Measurements from ENCODE around the gene PYY. TPM values are rescaled to one million over a fixed set of nuclear protein-coding genes. Genes with fewer than 3 reads are reported as not detected.

The PYY gene
- total and polyA plus RNA-seq, 4 donors = 0.05 to 0.25 TPM; not detected in 2

GRCh38 chr17:43907998-43908721, 45.6 kb downstream of the PYY start:
- Histone ChIP-seq H3K27ac (ENCODE audit: low read depth in 1 of 2, low read length in 1 of 2) (peak overlapping the region in 1 of 2 donors; percentile 55), H3K27me3 (ENCODE audit: control insufficient read depth in 3 of 3, insufficient read depth in 3 of 3, low read length in 2 of 3) (peaks cover 0 to 17% (median 10%) of the 10 kb centered on the region in 3 donors)

GRCh38 chr17:43907425-43907981, 46.2 kb downstream of the PYY start, which contains the start of gene MPP2:
TSS of gene MPP2 (minus strand) at chr17:43907536. CDS start at chr17:43904460, 3,076 bp downstream.
- Histone ChIP-seq H3K9me3 (ENCODE audit: control insufficient read depth in 4 of 4, insufficient read depth in 3 of 4, low read length in 3 of 4) (no peaks in the 10 kb centered on the region), H3K9ac (ENCODE audit: insufficient read depth in 1 of 2, low read length in 2 of 2) (peak within 1 kb of the TSS in 1 of 2 donors; percentile 32), H3K4me1 (ENCODE audit: control insufficient read depth in 5 of 5, insufficient read depth in 5 of 5, low read length in 5 of 5) (peaks cover 0 to 21% (median 16%) of the 10 kb centered on the region in 5 donors), H3K4me3 (peak within 1 kb of the TSS; percentile 22), H3K36me3 (ENCODE audit: control insufficient read depth in 4 of 4, insufficient read depth in 4 of 4, low read length in 4 of 4) (no peaks in the 10 kb centered on the region), H3K27me3 (ENCODE audit: control insufficient read depth in 3 of 3, insufficient read depth in 3 of 3, low read length in 2 of 3) (peaks cover 0 to 12% (median 6%) of the 10 kb centered on the region in 3 donors), H3K27ac (ENCODE audit: low read depth in 1 of 2, low read length in 1 of 2) (peak within 1 kb of the TSS; percentile 15 to 55)
- TF ChIP-seq CTCF (IDR thresholded peaks at IDR 0.05; ENCODE audit: control extremely low read depth, extremely low read depth) = no peak
- ATAC-seq (ENCODE audit: insufficient read depth, low FRiP score) (peak; percentile 23), DNase-seq (peak; percentile 88 to 92 (median 88))
- WGBS, 2 donors = 1% methylated on average over 35 to 36 of the region's 36 CpGs

More at GRCh38 chr17:43907998-43908721, 45.6 kb downstream of the PYY start:
- ATAC-seq (ENCODE audit: insufficient read depth, low FRiP score) (peak; percentile 28), DNase-seq (peak; percentile 78 to 86 (median 85))
- no peak for TF ChIP-seq CTCF (IDR thresholded peaks at IDR 0.05; ENCODE audit: control extremely low read depth, extremely low read depth)
- no peaks in the 10 kb centered on the region for H3K9me3 ChIP-seq (ENCODE audit: control insufficient read depth in 4 of 4, insufficient read depth in 3 of 4, low read length in 3 of 4)
- H3K4me3 ChIP-seq = no peak overlapping the region
- peaks cover 0 to 27% (median 16%) of the 10 kb centered on the region in 5 donors for H3K4me1 ChIP-seq (ENCODE audit: control insufficient read depth in 5 of 5, insufficient read depth in 5 of 5, low read length in 5 of 5)
- WGBS, 2 donors = 23 to 27% methylated on average over 26 of the region's 26 CpGs
- H3K36me3 ChIP-seq (ENCODE audit: control insufficient read depth in 4 of 4, insufficient read depth in 4 of 4, low read length in 4 of 4) = no peaks in the 10 kb centered on the region
- no peak overlapping the region for H3K9ac ChIP-seq (ENCODE audit: insufficient read depth in 1 of 2, low read length in 2 of 2)

- Histone ChIP-seq H3K36me3 (ENCODE audit: control insufficient read depth in 4 of 4, insufficient read depth in 4 of 4, low read length in 4 of 4) (no peaks in the 10 kb centered on the region), H3K9me3 (ENCODE audit: control insufficient read depth in 4 of 4, insufficient read depth in 3 of 4, low read length in 3 of 4) (no peaks in the 10 kb centered on the region), H3K27me3 (ENCODE audit: control insufficient read depth in 3 of 3, insufficient read depth in 3 of 3, low read length in 2 of 3) (peaks cover 0 to 11% (median 6%) of the 10 kb centered on the region in 3 donors), H3K4me3 (peak overlapping the region; percentile 22), H3K27ac (ENCODE audit: low read depth in 1 of 2, low read length in 1 of 2) (peak overlapping the region; percentile 15 to 55), H3K9ac (ENCODE audit: insufficient read depth in 1 of 2, low read length in 2 of 2) (peak overlapping the region in 1 of 2 donors; percentile 32), H3K4me1 (ENCODE audit: control insufficient read depth in 5 of 5, insufficient read depth in 5 of 5, low read length in 5 of 5) (peaks cover 0 to 21% (median 16%) of the 10 kb centered on the region in 5 donors)
- 1 to 2% methylated on average over 29 of the region's 29 CpGs for WGBS, 2 donors
- no peak for TF ChIP-seq CTCF (IDR thresholded peaks at IDR 0.05; ENCODE audit: control extremely low read depth, extremely low read depth)
- DNase-seq (peak in 2 of 3 donors; percentile 26 to 34), ATAC-seq (ENCODE audit: insufficient read depth, low FRiP score) (no peak)
Measured at GRCh38 chr17:43906951-43907424, 46.8 kb downstream of the PYY start.

All from lung (tissue), 12 donors.